ENCODE data around the gene SNX4.
"Not testable (repeated sequence)": the region's sequence is repeated elsewhere in the genome, so short reads cannot be mapped to it uniquely, and the experiment has no call there.

Gene SNX4

GRCh38 chr3:125482406-125482805, 37.6 kb downstream of the SNX4 start:
- no peak for DNase-seq (ENCODE audit: low read depth)
- TF ChIP-seq, protein P1, sequence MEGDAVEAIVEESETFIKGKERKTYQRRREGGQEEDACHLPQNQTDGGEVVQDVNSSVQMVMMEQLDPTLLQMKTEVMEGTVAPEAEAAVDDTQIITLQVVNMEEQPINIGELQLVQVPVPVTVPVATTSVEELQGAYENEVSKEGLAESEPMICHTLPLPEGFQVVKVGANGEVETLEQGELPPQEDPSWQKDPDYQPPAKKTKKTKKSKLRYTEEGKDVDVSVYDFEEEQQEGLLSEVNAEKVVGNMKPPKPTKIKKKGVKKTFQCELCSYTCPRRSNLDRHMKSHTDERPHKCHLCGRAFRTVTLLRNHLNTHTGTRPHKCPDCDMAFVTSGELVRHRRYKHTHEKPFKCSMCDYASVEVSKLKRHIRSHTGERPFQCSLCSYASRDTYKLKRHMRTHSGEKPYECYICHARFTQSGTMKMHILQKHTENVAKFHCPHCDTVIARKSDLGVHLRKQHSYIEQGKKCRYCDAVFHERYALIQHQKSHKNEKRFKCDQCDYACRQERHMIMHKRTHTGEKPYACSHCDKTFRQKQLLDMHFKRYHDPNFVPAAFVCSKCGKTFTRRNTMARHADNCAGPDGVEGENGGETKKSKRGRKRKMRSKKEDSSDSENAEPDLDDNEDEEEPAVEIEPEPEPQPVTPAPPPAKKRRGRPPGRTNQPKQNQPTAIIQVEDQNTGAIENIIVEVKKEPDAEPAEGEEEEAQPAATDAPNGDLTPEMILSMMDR (conservative IDR thresholded peaks at IDR 0.05; ENCODE audit: low read depth, low read length): no peak
- H3K4me3 ChIP-seq (ENCODE audit: low read length): no peak overlapping the region

GRCh38 chr3:125481786-125482185, 38.2 kb downstream of the SNX4 start:
- TF ChIP-seq, protein P1 (conservative IDR thresholded peaks at IDR 0.05; ENCODE audit: low read depth, low read length): no peak
- no peak overlapping the region for H3K4me3 ChIP-seq (ENCODE audit: low read length)
- no peak for DNase-seq (ENCODE audit: low read depth)

DNA sequence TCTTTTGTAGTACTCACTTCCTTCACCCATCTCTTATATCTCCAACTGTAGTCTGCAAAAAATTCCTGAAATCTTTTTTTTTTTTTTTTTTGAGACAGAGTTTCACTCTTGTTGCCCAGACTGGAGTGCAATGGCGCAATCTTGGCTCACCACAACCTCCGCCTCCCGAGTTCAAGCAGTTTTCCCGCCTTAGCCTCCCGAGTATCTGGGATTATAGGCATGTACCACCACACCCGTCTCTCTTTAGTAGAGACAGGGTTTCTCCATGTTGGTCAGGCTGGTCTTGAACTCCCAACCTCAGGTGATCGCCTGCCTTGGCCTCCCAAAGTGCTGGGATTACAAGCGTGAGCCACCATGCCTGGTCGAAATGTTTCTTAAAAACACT, 38.6 kb downstream of the SNX4 start:
- not testable (repeated sequence) for DNase-seq (ENCODE audit: low read depth); H3K4me3 ChIP-seq (ENCODE audit: low read length)

- DNase-seq (ENCODE audit: low read depth): no peak
- no peak overlapping the region for H3K4me3 ChIP-seq (ENCODE audit: low read length)
- TF ChIP-seq, protein P1 (conservative IDR thresholded peaks at IDR 0.05; ENCODE audit: low read depth, low read length): no peak
These were observed 39.2 kb downstream of the SNX4 start for GRCh38 chr3:125480656-125481374.

GRCh38 chr3:125479091-125479490, 40.9 kb downstream of the SNX4 start:
- TF ChIP-seq, protein P1 (conservative IDR thresholded peaks at IDR 0.05; ENCODE audit: low read depth, low read length): no peak
- DNase-seq (ENCODE audit: low read depth): no peak
- H3K4me3 ChIP-seq (ENCODE audit: low read length): no peak overlapping the region

GRCh38 chr3:125478326-125478725, 41.7 kb downstream of the SNX4 start:
- no peak for DNase-seq (ENCODE audit: low read depth)
- TF ChIP-seq, protein P1 (conservative IDR thresholded peaks at IDR 0.05; ENCODE audit: low read depth, low read length): no peak

DNA sequence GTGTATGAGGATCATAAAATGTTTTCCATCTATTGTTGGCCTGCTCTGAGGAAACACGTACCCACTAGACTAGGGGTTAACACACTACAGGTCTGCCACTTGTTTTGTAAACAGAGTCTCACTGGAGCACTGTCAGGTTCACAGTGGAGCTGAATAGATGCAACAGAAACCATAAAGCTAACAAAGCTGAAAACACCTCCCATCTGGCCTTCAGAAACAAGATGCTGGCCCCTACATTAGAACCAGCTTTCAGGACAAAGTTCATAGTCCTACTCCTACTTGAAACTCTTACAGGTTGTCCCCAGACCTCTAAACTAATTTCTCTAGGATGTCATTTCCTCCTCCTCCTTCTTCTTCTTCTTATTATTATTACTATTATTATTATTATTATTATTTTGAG, 42.3 kb downstream of the SNX4 start:
- TF ChIP-seq, protein P1 (conservative IDR thresholded peaks at IDR 0.05; ENCODE audit: low read depth, low read length): no peak
- no peak overlapping the region for H3K4me3 ChIP-seq (ENCODE audit: low read length)
- DNase-seq (ENCODE audit: low read depth): no peak

More at GRCh38 chr3:125478326-125478725, 41.7 kb downstream of the SNX4 start:
- no peak overlapping the region for H3K4me3 ChIP-seq (ENCODE audit: low read length)

All from retinal pigment epithelial cell (primary cell).